HL-60/S4 treated with retinoic acid at 250 ng/mL for 4 days and 3 days (cell line): Measurements from ENCODE around the gene GRAMD4.

Experiments
- in situ Hi-C: fragments of 300-500 bp; cut with MboI; formaldehyde crosslinking; loops from 2 replicates; pipeline ENCODE4 v1.7.0; 2022; ENCODE audit warnings: low sequenced_read_pairs

Gene GRAMD4

DNA sequence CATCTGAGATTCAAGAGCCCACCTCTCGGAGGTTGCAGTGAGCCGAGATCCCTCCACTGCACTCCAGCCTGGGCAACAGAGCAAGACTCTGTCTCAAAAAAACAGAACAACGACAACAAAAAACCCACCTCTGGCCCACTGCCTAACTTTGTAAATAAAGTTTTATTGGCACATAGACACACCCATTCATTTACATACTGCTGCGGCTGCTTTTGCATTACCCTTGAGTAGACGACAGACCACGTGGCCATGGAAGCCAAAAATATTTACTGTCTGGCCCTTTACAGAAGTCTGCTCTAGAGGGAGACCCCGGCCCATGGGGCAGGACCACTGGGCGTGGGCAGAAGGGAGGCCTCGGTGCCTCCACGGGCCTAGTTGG, 47.0 kb downstream of the GRAMD4 start:
- in situ Hi-C loops, result no loop called here

DNA sequence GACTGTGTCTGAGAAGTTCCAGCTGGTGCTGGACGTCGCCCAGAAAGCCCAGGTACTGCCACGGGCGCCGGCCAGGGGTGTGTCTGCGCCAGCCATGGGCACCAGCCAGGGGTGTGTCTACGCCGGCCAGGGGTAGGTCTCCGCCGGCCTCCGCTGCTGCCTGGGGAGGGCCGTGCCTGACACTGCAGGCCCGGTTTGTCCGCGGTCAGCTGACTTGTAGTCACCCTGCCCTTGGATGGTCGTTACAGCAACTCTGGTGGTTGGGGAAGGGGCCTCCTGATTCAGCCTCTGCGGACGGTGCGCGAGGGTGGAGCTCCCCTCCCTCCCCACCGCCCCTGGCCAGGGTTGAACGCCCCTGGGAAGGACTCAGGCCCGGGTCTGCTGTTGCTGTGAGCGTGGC, 47.9 kb downstream of the GRAMD4 start:
- in situ Hi-C loops, result no loop called here

DNA sequence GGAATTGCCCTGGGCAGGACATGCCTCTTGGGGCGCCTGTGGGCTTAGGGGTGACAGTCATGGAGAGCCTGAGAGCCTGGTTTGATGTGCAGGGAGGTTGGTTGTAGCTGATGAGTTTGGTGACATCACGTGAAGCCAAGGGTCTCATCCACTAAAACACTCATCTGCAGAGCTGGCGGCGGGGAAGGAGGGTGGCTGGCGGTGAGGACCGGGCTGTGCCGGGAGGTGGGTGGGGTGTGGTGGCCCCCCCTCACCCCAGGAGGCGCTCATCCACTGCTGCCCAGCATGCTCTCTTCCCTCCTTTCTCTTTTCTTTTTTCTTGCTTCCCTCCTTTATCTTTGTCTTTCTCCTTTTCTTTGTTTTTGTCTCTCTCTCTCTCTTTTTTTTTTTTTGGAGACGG, 49.0 kb downstream of the GRAMD4 start:
- in situ Hi-C loops, result no loop called here

DNA sequence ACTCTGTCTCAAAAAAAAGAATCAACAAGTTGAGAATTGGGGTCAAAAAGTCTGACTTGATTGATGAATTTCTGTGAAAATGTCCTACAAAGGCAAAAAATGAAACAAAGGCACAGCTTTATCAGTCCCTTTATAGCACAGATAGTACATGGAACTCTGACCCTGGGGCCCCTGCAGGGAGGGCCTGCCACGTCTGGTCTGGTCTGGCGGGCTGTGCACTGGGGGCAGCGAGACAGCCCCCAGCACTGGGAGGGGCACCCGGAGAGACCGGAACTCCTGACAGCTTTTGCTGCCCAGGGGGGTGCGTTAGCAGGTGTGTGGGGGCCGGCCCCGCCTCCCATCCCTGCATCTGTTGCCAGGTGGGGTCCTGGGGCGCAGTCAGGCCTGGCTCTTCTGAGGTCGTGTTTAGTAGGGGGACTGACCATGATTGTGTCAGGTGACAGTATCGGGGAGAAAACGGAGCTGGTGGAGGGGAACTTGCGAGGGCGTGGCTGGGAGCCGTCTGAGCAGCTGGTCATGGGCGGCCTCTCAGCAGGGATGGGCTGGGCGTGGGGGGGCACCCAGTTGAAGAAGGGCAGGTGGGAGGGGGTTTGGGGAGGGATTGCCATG, 51.7 kb downstream of the GRAMD4 start:
- in situ Hi-C loops, result no loop called here

DNA sequence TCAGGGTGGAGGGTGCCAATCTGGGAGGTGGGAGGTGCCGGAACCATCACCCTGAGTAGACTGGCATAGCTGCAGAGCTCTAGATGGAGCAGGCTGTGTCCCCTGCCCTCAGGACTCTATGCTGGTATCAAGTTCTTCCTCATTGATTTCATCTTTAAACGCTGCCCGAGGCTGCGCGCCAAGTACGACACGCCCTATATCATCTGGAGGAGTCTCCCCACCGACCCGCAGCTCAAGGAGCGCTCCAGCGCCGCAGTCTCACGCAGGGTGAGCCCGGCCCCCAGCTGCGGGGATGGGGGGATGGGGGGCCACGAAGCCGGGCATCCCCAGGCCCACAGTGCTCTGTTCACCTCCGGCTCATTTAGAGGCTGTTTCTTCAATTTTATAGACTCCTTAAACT, 52.5 kb downstream of the GRAMD4 start:
- in situ Hi-C loops, result no loop called here

DNA sequence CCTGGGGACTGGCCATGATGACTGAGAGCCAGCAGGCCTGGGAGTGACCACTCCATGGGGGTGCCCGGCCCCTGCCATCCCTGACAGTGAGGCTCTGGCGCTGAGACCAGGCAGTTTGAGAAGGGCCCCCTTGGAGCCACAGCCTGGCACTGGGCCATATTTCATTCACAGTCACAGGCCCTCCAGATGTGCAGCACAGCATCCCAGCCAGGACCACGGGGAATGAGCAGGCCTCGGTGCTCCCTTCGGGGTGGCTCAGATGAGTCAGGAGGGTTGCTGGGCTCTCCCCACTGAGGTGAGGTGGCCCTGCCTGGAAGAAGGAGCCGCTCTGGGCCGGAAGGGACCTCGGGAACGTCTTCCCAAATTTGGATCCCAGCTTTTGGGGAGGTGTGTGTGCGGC, 53.0 kb downstream of the GRAMD4 start:
- in situ Hi-C loops, result no loop called here

DNA sequence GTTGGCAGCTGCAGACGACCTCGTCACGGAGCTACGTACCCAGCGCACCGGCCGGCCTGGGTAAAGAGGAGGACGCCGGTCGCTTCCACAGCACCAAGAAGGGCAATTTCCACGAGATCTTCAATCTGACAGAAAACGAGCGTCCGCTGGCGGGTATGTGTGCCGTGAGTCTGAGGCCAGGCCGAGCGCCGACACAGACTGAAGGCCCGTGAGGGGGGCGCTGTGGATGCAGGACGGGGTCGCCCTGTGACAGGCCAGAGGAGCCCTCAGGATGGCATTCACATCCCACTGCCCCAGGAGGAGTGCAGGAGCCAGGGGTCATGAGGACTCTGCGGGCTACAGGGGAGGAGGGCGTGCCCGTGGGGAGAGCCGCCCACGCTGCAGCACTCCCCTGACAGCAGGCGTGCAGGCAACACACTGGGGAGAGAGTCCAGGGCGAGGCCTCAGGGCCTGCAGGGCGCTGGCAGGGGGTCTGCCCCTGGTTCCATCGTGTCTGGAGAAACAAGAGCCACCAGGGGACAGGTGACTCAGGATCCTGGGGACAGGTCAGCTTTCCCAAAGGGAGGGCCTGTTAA, 53.6 kb downstream of the GRAMD4 start:
- in situ Hi-C loops, result no loop called here

DNA sequence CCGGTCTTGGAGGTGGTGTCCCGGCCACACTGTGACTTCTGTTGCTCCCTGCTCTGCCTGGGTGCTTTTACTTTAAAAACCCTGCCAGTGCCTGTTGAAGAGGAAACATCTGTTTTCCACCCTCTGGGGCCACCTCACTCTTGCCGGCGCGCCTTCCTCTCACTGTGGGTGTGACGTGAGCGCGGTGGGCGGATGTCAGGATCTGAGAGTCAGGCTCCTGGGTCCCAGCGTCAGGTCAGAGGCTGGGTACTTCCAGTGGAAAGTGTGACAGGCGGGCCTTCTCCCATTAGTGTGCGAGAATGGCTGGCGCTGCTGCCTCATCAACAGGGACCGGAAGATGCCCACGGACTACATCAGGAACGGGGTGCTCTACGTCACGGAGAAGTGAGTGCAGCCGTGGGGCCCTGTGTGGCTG, 54.2 kb downstream of the GRAMD4 start:
- in situ Hi-C loops, result no loop called here

DNA sequence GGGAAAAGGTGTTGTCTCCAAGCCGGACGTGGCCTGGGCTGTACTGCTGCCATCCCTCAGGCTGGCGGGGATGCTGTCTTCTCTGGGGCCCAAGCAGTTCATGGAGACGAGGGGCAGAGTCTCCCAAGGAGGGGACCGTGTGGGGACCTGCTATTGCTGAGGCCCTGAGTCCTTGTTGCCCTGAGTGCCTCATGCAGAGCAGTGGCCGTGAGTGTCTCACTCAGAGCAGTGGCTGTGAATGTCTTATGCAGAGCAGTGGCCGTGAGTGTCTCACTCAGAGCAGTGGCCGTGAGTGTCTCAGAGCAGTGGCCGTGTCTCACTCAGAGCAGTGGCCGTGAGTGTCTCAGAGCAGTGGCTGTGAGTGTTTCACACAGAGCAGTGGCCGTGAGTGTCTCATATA, 54.7 kb downstream of the GRAMD4 start:
- in situ Hi-C loops, result no loop called here

DNA sequence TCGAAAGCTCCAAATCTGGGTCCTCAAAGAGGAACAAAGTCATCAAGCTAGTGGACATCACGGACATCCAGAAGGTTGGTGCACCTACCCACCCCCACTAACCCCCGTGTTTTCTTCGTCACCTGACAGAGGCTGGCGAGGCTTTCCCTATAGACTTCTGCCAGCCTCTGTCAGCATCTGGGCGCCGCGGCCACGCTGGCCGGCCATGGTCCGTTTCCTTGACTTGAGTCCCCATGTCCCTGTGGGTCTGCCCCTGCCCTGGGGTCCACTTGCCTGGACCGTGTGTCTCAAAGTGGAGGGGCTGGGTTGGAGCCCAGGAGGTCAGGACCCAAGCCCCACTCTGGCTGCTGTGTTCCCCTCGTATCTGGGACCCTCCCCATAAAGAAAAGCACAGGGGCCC, 55.3 kb downstream of the GRAMD4 start:
- in situ Hi-C loops, result no loop called here

DNA sequence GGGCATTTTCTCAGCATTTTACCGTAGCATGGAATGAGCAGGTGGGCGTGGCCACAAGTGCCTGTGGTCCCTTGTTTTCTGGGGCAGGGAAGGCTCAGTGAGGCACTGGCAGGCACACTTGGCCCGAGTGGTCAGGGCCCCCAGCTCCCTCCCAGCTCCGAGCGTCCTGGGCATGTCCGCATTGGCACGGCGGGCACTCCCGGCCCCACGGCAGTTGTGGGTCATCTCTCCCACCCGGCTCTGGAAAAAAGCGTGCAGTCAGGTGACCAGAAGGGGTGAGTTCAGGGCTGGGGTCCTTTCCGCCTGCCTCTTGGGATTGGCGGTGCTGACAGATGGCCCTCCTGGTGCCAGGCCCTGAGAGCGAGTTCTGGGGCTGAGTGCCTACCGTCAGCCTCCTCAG, 55.8 kb downstream of the GRAMD4 start:
- in situ Hi-C loops, result no loop called here

DNA sequence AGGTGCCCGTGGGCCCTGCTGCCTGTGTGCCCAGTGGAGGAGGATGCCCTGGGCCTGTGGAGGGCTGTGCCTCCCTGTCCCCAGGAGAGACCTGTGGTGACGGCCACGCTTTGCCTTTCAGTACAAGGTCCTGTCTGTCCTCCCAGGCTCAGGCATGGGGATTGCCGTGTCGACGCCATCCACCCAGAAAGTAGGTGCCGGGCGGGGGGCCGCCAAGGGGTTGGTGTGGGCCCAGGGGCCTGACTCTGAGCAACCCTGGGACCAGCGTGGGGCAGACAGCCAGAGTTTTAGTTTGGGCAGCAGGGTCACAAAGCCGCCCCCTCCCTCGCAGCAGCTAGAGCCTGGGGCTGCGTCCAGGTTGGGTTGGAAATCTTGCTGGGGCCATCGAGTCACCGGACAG, 56.3 kb downstream of the GRAMD4 start:
- in situ Hi-C loops, result no loop called here

DNA sequence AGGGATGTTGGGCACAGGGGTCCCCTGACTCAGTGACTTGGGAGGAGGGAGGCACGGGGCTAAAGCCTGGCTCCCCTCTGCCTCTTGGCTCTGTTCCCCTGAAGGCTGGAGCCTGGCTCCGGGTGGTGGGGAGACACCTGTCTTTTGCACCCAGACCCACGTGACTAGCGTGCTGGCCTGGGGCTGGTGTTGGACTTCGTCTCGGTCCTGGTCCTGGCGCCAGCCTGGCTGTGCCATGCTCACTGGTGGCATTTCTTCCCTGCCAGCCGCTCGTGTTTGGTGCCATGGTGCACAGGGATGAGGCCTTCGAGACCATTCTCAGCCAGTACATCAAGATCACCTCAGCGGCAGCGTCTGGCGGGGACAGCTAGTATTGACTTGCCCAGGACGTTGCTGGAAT, 56.7 kb downstream of the GRAMD4 start:
- in situ Hi-C loops, result no loop called here

DNA sequence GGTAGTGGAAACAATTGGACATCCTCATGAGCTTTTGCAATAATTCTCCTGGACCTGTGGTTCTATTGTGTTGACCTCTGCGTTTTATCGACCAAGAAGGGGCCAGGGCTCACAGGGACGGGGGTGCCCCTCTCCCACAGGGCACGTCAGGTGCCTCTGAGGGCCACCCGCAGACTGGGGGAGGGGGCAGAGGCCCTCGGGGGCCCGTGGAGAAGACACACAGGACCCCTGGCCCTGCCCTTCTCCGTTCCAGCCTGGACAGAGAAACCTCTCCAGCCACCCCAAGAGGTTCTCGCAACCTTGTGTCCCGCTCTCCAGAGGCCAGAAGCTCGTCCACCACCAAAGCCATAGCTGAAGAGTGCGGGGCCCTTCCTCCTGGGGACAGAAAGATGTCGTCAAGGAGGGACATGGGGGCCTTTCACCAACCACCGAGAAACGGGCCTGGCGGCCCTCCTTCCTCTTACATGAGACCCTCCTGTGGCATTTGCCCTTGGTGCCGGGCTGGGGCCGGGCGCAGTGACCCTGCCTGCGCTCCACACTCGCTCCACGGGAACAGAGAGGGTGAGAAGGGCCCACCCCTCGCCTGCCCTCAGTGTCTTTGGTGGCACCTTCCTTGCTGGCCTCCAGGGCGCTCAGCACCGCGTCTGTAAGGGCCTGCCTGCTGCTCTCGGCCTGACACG, 57.3 kb downstream of the GRAMD4 start:
- in situ Hi-C loops, result no loop called here

DNA sequence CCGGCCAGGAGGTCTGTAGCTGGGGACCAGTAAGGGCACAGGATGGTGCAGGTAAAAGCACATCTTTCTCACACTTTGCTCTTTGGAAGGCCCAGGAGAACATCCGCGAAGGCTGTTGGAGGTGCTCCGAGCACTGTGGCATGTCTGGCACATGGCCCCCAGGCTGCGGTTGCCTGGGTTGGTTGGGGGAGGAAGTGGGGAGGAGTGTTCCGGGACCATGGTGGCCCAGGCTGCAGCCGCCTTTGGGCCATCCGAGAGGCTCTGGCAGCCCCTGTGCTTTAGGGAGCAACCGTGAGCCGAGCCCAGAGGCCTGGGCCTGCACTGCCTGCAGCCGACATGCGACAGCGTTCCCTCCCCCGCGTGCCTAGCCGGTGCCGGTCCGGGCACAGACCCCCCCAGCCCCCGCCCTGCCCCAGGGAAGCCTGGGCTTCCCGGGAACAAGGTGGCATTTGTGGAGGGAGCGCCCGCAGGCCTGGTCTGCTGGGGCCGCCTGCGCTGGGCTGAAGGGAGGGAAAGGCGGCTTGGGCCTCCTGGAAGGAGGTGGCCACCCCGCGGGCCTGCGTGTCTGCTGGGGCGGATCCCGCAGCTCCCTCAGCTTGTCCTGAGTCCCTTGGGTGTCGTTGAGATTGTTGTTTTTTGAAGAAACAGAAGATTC, 57.9 kb downstream of the GRAMD4 start:
- in situ Hi-C loops, result no loop called here

DNA sequence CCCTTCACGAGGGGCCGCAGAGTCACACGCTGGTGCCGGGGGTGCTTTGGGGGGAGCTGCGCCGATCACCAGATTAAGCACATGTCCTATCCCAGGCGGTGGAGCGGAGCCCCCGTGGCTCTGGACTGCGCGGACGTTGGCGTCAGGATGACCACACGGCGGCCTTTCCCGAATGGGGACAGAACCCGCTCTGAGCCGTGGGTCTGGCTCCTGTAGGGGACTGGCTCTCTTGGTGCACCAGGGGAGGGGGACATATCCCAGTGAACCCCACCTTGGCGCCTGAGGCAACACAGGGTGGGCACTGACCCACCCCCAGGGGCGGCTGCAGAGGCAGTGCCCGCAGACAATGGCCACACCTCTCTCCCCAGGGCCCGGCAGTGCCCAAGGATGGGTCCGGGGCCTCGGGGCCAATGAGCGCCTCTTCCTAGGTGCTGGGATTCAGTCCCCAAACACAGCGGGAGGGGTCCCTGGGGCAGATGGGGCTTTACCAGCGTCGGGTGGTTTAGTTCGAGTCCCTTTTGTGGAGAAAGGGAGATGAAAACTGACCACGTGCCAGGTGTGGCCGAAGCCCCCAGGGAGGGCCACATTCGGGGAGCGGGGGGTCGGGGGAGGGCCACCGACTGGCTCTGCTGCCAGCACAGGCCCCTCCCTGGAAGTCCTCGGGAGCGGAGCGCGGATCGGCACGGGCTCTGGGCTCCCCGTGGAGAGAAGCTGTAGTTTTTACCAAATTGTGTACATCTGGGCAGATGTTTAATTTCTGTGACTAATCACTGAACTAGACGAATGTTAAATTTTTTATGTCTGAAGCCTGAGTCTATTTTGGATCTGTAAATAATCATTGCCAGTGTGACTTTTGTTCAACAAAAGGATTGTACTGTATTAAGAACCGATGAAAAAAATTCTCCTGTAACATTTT, 58.9 kb downstream of the GRAMD4 start:
- in situ Hi-C loops, result no loop called here

DNA sequence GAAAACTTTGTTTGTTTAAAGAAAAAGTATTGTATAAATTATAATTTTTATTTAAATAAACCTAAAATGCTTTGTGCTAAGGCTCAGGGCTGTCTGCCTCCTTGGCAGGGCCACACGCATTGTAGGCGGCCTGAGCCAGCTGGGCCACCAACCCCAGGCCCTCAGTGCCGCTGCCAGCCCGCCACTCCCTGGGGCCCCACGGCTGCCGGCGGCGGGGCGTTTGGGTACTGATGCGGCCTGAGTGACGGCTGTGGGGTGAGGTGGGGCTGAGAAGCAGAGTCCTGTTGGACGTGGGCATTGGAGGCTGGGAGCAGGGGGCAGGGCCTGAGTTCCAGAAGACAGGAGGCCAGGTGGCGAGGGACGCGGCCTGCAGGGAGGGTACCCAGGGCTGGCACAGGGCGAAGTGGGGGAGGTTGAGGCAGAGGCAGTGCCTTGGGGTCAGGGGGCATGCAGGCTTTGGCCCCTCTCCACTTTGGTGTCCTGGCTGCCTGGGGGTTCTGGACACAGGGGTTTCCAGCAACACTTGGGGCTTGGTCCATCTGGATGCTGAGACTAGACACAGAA, 59.6 kb downstream of the GRAMD4 start:
- in situ Hi-C loops, result no loop called here

DNA sequence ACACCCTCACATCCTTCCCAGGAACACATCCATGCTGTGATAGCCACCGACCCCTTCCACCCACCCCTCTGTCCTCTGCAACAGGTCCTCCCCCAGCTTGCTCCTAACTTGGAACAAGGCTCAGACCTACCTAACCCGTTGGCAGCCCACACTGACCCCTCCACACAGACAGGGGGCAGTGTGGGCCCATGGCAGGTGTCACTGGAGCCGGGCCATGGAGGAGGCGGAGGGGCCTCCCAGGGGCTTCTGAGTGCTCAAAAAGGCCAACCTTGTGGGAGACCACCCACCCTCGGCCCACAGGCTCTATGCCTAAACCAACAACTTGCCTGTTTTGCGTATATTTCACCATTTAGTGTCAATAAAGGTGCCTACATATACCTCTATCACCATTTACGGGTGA, 60.8 kb downstream of the GRAMD4 start:
- in situ Hi-C loops, result no loop called here

DNA sequence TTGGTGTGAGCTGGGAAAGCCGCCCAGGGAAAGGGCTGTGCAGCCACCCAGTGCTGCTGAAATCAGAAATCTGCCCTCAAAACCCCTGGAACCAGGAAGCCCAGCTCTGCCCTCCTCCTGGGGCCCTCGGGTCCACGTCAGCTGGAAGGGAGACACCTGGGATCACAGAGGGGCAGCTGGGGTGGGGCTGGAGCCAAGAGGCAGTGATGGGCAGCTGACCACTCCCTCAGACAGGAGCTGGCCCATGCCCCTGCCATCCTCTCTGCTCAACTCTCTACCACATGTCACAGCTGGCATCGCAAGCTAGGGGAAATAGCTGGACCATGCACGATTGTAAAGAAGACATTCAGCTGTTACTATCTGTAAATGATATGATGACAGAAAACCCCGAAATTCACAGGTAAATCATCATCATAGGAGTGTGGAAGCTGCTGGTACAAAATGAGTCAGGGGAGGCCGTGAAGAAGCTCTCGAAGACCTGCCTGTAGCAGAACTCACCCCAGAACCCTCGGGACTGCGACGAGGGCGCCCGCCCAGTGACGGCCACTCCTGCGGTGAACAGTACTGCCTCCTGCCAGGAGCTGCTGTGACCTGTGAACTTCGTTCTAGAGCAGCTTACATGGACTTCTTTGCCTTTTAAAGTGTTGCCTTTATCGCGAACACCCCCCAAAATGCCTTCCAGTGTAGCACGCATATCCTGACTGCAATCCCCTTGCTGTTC, 62.0 kb downstream of the GRAMD4 start:
- in situ Hi-C loops, result no loop called here

DNA sequence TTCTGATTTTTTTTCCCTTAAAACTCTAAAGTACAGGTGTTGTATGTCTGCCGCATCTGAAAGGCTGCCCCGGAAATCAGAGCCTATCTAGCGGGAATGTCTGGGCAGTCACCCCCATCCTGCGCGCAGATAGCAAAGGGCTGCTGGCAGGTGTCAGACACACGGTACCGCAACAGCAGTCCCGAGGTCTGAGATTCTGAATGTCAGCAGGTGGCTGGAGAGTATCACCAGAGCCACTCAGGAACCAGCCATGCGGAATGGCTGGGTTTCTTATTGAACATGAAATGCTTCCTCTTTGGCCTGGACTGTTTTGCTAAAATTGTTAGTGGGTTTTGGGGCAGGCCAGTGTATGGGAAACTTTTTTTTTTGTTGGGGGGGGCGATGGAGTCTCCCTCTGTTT, 64.5 kb downstream of the GRAMD4 start:
- in situ Hi-C loops, result no loop called here
